Measurements from ENCODE around the gene CCDC180. TPM values are rescaled to one million over a fixed set of nuclear protein-coding genes. Genes with fewer than 3 reads are reported as not detected.

Gene CCDC180
- total RNA-seq, 1 donor from 2014 or later: 10.1 TPM

DNA sequence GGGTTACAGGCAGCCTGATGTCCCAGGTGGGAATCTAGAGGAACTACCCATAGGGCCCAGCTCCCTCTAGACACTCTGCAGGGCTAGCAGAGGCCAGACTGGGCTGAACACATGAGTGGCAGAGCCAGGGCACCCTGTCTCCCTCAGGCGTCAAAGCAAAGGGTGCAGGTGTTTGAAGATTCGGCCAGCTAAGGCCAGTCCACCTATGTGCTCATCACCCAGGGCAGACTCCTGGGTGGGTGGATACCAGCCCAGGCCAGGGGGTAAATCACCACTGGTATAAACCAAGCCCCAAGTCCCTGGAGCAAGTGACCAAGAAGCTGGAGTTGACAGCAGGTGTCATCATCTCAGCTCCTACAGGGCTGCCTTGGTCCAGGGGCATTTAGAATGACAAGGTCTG, 3.4 kb downstream of the CCDC180 start:
- Mint-ChIP-seq H3K27me3 (ENCODE audit: low read depth) (no peaks in the 10 kb centered on the region), H3K9me3 (no peaks in the 10 kb centered on the region), H3K4me1 (peaks cover 10% of the 10 kb centered on the region), H3K4me3 (no peak overlapping the region), H3K27ac (ENCODE audit: unreplicated experiment) (no peak overlapping the region), H3K36me3 (ENCODE audit: low read depth) (peaks cover 6% of the 10 kb centered on the region)
- TF ChIP-seq, protein P1, sequence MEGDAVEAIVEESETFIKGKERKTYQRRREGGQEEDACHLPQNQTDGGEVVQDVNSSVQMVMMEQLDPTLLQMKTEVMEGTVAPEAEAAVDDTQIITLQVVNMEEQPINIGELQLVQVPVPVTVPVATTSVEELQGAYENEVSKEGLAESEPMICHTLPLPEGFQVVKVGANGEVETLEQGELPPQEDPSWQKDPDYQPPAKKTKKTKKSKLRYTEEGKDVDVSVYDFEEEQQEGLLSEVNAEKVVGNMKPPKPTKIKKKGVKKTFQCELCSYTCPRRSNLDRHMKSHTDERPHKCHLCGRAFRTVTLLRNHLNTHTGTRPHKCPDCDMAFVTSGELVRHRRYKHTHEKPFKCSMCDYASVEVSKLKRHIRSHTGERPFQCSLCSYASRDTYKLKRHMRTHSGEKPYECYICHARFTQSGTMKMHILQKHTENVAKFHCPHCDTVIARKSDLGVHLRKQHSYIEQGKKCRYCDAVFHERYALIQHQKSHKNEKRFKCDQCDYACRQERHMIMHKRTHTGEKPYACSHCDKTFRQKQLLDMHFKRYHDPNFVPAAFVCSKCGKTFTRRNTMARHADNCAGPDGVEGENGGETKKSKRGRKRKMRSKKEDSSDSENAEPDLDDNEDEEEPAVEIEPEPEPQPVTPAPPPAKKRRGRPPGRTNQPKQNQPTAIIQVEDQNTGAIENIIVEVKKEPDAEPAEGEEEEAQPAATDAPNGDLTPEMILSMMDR (conservative IDR thresholded peaks at IDR 0.05): no peak
- DNase-seq (ENCODE audit: low read depth, low spot score): no peak

DNA sequence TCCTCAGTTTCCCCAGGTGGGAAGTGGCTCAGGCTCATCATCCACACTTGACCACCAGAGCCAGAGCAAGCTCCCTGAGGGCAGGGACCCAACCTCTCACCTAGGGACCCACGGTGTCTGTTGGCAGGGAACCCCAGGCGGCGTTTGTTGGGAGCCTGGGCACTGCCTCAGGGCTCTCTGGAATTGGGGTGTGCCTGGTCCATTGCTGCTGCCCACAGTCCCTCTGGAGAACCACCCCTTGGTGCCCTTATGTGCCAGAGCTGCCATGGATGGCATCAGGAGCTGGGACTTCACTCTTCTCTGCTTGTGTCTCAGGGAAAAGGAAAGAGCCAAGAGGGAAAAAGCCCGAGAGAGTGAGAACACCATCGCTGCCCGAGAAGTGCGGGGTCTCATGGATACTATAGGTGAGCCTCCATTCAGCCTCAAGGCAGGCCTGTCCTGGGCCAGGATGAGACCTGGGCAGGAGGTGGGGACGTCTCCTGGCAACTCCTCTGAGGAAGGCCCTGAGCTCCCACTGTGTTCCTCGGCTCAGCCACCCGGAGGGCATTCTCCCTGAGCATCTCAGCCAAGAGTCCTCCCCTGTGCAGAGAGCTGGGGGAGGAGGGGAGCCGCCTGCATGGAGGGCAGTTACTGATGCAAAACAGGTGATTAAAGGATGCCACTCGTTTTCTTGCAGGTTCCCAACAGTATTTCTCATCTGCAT, 4.5 kb downstream of the CCDC180 start:
- peaks cover 6% of the 10 kb centered on the region for H3K36me3 Mint-ChIP-seq (ENCODE audit: low read depth)
- TF ChIP-seq, protein P1 (conservative IDR thresholded peaks at IDR 0.05): no peak
- H3K4me1 Mint-ChIP-seq: peaks cover 8% of the 10 kb centered on the region
- no peaks in the 10 kb centered on the region for H3K27me3 Mint-ChIP-seq (ENCODE audit: low read depth)
- H3K4me3 Mint-ChIP-seq: no peak overlapping the region
- no peak for DNase-seq (ENCODE audit: low read depth, low spot score)
- H3K9me3 Mint-ChIP-seq: no peaks in the 10 kb centered on the region
- H3K27ac Mint-ChIP-seq (ENCODE audit: unreplicated experiment): no peak overlapping the region

DNA sequence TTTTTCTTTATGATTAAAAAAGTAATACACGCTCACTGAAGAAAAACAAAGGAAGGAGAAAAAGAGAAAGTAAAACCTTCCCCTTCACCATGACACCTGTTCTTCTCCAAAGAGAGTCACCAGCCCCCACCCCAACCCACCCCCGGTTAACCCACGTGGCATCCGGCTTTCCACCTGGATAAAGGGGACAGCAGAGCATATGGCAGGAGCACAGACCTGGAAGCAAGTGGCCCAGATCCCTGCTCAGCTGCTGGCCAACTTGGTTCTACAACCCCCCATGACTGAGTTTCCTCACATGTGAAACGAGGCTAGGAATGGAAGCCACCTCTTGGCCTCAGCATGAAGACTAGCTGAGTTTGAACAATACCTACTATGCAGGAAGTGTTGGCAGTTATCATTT, 5.1 kb downstream of the CCDC180 start:
- Mint-ChIP-seq H3K9me3 (no peaks in the 10 kb centered on the region), H3K27ac (ENCODE audit: unreplicated experiment) (no peak overlapping the region), H3K27me3 (ENCODE audit: low read depth) (no peaks in the 10 kb centered on the region), H3K4me3 (no peak overlapping the region), H3K4me1 (peaks cover 3% of the 10 kb centered on the region), H3K36me3 (ENCODE audit: low read depth) (peaks cover 8% of the 10 kb centered on the region)
- TF ChIP-seq, protein P1 (conservative IDR thresholded peaks at IDR 0.05): no peak
- DNase-seq (ENCODE audit: low read depth, low spot score): no peak

DNA sequence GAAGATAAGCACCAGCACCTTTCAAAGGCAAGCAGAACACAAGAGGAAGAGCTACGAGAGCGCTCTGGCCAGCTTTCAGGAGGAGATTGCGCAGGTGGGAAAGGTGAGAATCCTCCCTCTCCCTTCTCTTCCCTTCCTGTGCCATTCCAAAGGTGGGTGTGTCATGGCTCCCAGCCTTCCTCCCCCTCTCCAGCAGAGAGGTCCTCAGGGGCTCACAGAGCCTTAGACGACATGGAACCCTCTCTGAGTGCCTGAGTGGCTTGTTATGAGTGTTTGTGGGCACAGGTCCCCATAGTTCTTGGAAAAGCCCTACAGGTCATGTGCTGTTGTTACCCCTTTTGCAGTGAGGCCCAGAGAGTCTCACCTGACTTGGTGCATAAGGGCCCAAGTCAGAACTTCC, 5.8 kb downstream of the CCDC180 start:
- Mint-ChIP-seq H3K27ac (ENCODE audit: unreplicated experiment) (no peak overlapping the region), H3K9me3 (no peaks in the 10 kb centered on the region), H3K27me3 (ENCODE audit: low read depth) (no peaks in the 10 kb centered on the region), H3K36me3 (ENCODE audit: low read depth) (peaks cover 9% of the 10 kb centered on the region), H3K4me1 (peaks cover 3% of the 10 kb centered on the region), H3K4me3 (no peak overlapping the region)
- TF ChIP-seq, protein P1 (conservative IDR thresholded peaks at IDR 0.05): no peak
- DNase-seq (ENCODE audit: low read depth, low spot score): no peak

DNA sequence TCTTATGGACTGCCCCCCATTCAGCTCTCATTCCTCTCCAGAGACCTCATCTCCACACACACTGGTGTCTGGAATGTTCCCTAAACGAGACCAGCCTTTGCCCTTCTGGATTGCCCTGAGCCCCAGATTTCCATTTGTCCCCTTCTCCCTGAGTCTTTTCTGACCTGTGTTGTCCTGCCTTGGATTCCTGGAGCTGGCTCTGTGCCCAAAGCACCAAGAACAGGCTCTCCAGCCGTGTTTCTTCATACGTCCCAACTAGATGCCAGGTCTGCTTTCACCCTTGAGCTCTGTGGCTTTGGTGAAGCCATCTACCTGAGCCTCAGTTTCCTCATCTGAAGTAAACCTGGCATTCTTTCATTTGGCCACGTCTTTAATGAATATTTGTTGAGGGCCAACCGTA, 6.3 kb downstream of the CCDC180 start:
- Mint-ChIP-seq H3K36me3 (ENCODE audit: low read depth) (peaks cover 9% of the 10 kb centered on the region), H3K9me3 (no peaks in the 10 kb centered on the region), H3K4me1 (peaks cover 3% of the 10 kb centered on the region), H3K27me3 (ENCODE audit: low read depth) (no peaks in the 10 kb centered on the region), H3K4me3 (no peak overlapping the region), H3K27ac (ENCODE audit: unreplicated experiment) (no peak overlapping the region)
- TF ChIP-seq, protein P1 (conservative IDR thresholded peaks at IDR 0.05): no peak
- DNase-seq (ENCODE audit: low read depth, low spot score): no peak

Data from neural crest cell (in vitro differentiated cells).